HG03460 (cell line): ENCODE measurements around the gene MAN2B1.
"Not testable (repeated sequence)": the region's sequence is repeated elsewhere in the genome, so short reads cannot be mapped to it uniquely, and the experiment has no call there.

ENCODE experiments used
- ATAC-seq: cut with Tn5 transposase; IDR thresholded peaks from one replicate; pipeline ENCODE4 v1.9.1; 2021; ENCODE audit not compliant: unreplicated experiment

The MAN2B1 gene

DNA sequence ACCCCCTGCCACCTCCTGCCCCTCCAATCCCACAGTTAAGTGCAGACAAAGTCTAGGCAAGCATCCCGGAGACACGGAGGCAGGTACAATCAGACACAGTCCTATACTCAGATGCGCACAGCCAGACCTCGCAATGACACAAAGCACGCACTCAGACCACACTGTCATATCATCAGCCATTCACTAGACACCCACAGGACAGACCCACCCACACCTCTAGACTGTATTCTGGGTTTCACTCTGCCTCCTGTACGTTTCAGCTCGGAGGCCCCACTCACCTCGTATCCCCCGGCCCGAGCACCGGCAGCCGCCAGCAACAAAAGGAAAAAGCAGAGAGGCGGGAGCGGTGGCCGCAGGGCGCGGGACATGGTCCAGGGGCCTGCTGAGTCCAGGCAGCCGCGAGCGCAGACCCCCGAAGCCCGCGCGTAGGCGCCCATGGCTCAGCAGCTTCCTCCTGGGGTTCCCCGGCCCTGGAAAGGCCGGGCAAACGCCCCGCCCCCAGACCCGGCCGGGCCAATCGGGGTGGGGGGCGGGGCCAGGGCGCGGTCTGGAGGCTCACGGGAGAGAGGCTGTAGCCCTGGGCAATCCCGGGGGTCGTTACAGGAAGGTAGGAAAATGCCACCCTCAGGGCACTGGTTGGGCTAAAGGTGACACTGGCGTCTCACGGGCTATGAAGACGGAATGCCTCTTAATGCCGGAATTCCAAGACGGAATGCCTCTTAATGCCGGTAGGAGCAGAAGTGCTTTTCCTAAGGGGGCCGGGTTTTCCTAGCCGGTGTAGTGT lies at the start of gene MAN2B1, which contains the start of gene WDR83:
TSS of gene MAN2B1 (minus strand) at position 478 of the 784 bp plus-strand sequence. CDS start at position 437, 41 bp downstream.
TSS of gene WDR83 (plus strand) at position 543 of the 784 bp plus-strand sequence. CDS start 2,984 bp downstream, outside the sequence.
- ATAC-seq = peak; percentile 41

- no peak for ATAC-seq
Measured at GRCh38 chr19:12715929-12716328, 49.4 kb upstream of the MAN2B1 start.

- no peak for ATAC-seq
Measured at GRCh38 chr19:12715102-12715501, 48.6 kb upstream of the MAN2B1 start.

DNA sequence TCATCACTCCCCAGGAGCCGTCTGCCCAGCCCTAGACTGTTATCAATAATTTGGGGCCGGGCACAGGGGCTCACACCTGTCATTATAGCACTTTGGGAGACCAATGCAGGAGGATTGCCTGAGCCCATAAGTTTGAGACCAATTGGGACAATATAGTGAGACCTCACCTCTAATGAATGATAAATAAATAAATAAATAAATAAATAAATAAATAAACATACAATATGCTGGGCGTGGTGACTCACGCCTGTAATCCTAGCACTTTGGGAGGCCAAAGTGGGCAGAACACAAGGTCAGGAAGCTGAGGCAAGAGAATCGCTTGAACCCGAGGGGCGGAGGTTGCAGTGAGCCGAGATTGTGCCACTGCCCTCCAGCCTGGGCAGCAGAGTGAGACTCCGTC lies 46.8 kb upstream of the MAN2B1 start:
- not testable (repeated sequence) for ATAC-seq

DNA sequence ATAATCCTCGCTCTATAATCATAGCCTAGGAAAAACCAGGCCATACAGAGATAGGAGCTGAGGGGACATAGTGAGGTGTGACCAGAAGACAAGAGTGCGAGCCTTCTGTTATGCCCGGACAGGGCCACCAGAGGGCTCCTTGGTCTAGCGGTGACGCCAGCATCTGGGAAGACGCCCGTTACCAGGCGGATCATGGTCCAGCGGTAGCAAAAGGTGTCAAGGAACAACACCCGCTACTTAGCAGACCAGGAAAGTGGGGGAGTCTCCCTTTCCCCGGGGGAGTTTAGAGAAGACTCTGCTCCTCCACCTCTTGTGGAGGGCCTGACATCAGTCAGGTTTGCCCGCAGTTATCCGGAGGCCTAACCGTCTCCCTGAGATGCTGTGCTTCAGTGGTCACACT lies 45.5 kb upstream of the MAN2B1 start:
- ATAC-seq = not testable (repeated sequence)

DNA sequence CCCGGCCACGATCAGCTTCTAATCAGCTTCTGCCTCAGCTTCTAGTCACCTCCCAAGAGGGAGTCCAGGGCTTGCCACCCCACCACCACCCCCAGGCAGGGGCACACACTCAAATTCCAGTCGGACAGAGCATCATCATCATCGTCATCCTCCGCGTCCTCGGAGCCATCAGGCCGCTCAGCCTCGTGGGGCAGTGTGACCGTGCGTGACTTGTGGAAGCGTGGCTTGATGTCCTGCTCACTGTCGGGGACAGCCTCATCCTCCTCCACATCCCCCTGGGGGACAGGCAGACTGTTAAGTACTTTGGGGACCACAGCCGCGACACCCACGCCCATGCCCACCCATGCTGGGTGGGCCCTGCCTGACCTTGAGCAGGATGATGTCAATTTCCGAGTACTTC lies 44.6 kb upstream of the MAN2B1 start:
- ATAC-seq = no peak

GRCh38 chr19:12708641-12709040 lies 42.1 kb upstream of the MAN2B1 start:
- ATAC-seq = no peak

DNA sequence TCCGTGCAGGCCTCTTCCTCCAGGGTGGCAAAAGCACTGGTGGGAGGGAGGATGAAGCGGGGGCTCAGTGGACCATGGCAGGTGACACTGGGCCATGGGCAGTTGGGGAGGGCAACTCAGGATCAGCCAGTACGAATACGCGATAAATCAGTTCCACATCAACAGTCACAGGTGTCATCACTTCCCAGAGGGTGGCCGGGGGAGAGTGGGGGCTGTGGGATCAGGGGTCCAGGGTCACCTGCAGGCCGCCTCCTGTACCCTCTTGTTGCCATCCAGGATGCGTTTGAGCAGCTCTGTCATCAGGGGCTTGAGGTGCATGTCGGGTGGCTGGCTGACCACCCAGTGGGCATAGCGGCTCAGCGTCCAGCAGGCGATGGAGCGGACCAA lies 39.8 kb upstream of the MAN2B1 start:
- ATAC-seq = no peak

- ATAC-seq = no peak
Measured at GRCh38 chr19:12705654-12706331, 39.3 kb upstream of the MAN2B1 start.

GRCh38 chr19:12705169-12705568 lies 38.6 kb upstream of the MAN2B1 start:
- no peak for ATAC-seq

GRCh38 chr19:12703046-12703445 lies 36.5 kb upstream of the MAN2B1 start:
- no peak for ATAC-seq

DNA sequence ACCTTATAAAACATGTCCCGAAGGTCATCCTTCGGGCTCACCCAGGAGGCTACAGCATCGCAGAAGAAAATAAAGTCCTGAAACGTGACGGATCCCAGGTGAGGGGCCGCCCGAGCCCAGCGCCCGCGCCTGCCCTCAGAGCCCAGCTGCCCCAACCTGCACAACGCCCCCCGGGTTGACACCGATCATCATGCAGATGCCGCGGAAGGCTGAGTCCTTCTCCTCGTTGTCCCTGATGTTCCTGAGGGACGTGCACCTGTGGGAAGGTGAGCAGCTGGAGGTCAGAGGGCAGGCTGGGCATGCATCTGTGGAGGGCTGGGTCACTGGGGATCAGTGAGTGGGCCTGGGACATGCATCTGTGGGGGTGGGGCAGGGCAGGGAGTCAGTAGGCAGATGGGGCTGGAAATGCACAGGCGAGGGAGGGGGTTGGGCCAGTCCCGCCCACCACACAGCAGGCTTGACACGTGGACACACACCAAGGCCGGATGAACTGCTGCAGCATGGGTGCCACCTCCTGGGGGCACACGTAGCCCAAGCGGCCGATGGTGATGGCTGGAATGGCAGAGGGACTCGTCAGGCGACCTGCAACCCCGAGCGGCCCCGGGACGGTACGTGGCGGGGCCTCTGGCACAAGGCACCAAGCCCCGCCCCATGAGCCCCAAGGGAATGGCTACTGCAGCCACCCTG lies 35.2 kb upstream of the MAN2B1 start:
- ATAC-seq = no peak

GRCh38 chr19:12698138-12698537 lies 31.6 kb upstream of the MAN2B1 start:
- ATAC-seq = no peak

GRCh38 chr19:12697425-12697824 lies 30.9 kb upstream of the MAN2B1 start:
- ATAC-seq = not testable (repeated sequence)

DNA sequence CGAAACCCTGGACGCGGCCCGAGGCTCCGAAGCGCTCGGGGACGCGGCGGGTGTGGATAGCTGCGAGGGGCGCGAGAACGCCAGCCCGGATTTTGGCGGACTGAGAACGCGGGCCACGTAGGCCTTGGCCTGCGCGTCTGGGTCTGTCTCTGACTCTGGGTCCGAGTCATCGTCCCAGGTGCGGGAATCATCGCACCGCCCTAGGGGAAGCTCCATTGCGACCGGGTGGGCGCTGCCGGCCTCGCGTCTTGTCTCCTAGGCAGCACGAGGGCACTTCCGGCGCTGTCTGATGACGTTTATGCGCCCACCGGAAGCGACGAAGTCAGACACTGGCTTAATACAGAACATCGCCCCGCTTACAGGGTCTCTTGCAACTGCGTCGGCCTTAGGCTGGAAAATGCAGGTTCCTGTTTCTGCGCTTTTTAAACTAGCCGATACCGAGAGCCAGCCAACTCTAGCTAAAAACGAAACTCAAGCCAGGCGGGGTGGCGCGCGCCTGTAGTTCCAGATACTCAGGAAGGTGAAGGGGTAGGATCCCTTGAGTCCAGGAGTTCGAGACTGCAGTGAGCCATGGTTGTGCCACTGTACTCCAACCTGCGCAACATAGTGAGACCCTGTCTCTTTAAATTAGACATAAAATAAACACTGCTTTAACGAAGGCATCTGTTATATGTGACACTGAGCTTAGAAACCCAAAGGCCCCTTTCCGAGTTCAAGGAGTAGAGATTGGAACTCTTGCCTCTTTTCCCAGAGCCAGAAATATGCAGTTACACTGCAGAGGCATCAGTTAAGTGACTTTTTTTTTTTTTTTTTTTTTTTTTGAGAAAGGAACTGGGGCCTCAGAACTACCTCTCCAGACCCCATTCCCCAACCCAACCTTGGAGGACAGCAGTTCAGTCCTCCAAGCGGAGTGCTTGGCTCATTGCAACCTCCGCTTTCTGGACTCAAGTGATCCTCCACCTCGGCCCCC lies 30.1 kb upstream of the MAN2B1 start, which contains the start of gene FBXW9:
TSS of gene FBXW9 (minus strand) at position 266 of the 970 bp plus-strand sequence. CDS start at position 216, 50 bp downstream.
- ATAC-seq = peak; percentile 79

- ATAC-seq = no peak
Measured at GRCh38 chr19:12695997-12696365, 29.4 kb upstream of the MAN2B1 start.

DNA sequence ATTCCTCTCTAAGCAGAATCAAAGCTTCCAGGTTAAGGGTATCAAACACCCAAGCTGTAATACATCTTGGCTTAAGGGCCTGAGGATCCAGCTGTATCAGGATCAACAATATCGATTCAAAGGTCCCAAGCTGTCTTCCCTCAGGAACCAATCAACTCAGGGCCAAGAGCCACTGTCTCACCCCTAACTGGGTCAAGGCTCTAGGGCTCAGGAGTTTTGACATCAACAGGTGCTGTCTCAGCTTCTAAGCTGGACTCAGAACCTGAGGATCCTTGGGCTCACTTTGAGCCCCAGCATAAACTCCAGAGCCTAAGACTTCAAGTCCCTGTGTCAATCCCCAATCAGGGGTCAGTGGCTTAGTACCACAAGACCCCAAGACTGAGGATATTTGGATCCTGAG lies 29.0 kb upstream of the MAN2B1 start:
- no peak for ATAC-seq

DNA sequence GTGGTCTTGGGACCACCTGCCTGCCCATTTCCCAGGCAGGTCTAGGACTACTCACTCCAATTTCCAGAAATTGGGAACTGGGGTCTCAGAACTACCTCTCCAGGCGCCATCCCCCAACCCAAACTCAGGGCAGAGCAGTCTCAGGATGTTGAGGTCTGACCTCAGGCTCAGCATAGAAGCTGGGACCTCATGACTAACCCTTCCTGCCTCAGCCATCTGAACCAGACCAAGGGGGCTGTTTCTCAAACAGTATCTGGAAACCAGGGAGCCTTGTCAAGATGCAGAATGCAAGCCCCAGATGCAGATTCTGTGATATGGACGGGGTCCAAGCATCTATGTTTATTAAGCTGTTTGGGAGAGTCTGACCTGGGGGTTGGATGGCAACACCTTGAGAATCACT lies 28.6 kb upstream of the MAN2B1 start:
- no peak for ATAC-seq

- ATAC-seq = no peak
Measured at GRCh38 chr19:12694641-12695040, 28.1 kb upstream of the MAN2B1 start.

GRCh38 chr19:12692960-12693359 lies 26.4 kb upstream of the MAN2B1 start:
- no peak for ATAC-seq
